K562 (cell line): ENCODE measurements around the gene BMP2K. TPM values are rescaled to one million over a fixed set of nuclear protein-coding genes. Genes with fewer than 3 reads are reported as not detected.

Experiments
- ATF3 ChIP-seq, 2 experiments: fragments of 450-650 bp in 1 of 2; sonication (generic) in 1 of 2; formaldehyde crosslinking in 1 of 2; IDR thresholded peaks in 1 of 2; conservative IDR thresholded peaks in 1 of 2; 2 replicates each; pipeline versions ENCODE4 v1.6.1 to v1.8.1; 2016 to 2023; ENCODE audit warnings: mild to moderate bottlenecking in 2 of 2, moderate library complexity in 2 of 2, inconsistent platforms in 1 of 2, missing genetic modification reagents in 1 of 2
- CAMTA2 ChIP-seq: fragments of 250-450 bp; sonication (Bioruptor Pico); conservative IDR thresholded peaks from 2 replicates; pipeline ENCODE4 v1.5.1; 2022
- CLOCK ChIP-seq: fragments of 250-450 bp; sonication (Bioruptor Pico); IDR thresholded peaks from 2 replicates; pipeline ENCODE4 v1.4.0; 2020; ENCODE audit warnings: mild to moderate bottlenecking, moderate library complexity, borderline replicate concordance
- CREBBP ChIP-seq: IDR thresholded peaks from one replicate; pipeline ENCODE4 v1.6.1; 2012; ENCODE audit warnings: low read depth, mild to moderate bottlenecking, control low read depth, inconsistent platforms, low read length
- EP300 ChIP-seq: IDR thresholded peaks from 2 replicates; pipeline ENCODE4 v1.6.1; 2012; ENCODE audit warnings: low read length, improper control_type of control experiment
- HMGN3 ChIP-seq: IDR thresholded peaks from 2 replicates; pipeline ENCODE4 v1.6.1; 2011; ENCODE audit warnings: borderline replicate concordance, low read depth, mild to moderate bottlenecking, mixed read lengths, low read length; ENCODE audit not compliant: insufficient read length; ENCODE audit errors: extremely low read depth
- KAT2B ChIP-seq: IDR thresholded peaks from one replicate; pipeline ENCODE4 v1.6.1; 2012; ENCODE audit warnings: low read depth, mild to moderate bottlenecking, control low read depth, inconsistent platforms, low read length, moderate library complexity
- MAZ ChIP-seq, 2 experiments: fragments of 450-650 bp in 1 of 2; sonication (generic) in 1 of 2; formaldehyde crosslinking; IDR thresholded peaks in 1 of 2; conservative IDR thresholded peaks in 1 of 2; 2 replicates each; pipeline versions ENCODE4 v1.4.0 to v1.5.0; 2020; ENCODE audit warnings: mild to moderate bottlenecking in 1 of 2, missing genetic modification reagents in 1 of 2
- MNT ChIP-seq, 2 experiments: fragments of 450-650 bp; conservative IDR thresholded peaks; 2 replicates each; pipeline ENCODE4 v1.6.1; 2017; ENCODE audit warnings: mild to moderate bottlenecking in 2 of 2, moderate library complexity in 2 of 2
- NRF1 ChIP-seq, 2 experiments: fragments of 450-650 bp; IDR thresholded peaks in 1 of 2; conservative IDR thresholded peaks in 1 of 2; 2 replicates each; pipeline ENCODE4 v1.6.1; 2014; ENCODE audit warnings: mild to moderate bottlenecking in 2 of 2
- PHF20 ChIP-seq: fragments of 450-650 bp; IDR thresholded peaks from 2 replicates; pipeline ENCODE4 v1.6.1; 2018; ENCODE audit not compliant: partially characterized antibody
- PML ChIP-seq: IDR thresholded peaks from 2 replicates; pipeline ENCODE4 v1.6.1; 2012; ENCODE audit warnings: low read length, inconsistent platforms
- PTTG1 ChIP-seq: fragments of 450-650 bp; IDR thresholded peaks from 2 replicates; pipeline ENCODE4 v1.6.1; 2016; ENCODE audit warnings: low read depth, mild to moderate bottlenecking, missing genetic modification characterization, missing compliant biosample characterization
- RBM34 ChIP-seq: fragments of 200-400 bp; formaldehyde crosslinking; IDR thresholded peaks from 2 replicates; pipeline ENCODE4 v1.6.1; 2018; ENCODE audit warnings: low read length, borderline replicate concordance; ENCODE audit not compliant: insufficient read depth
- TEAD1 ChIP-seq, 2 experiments: fragments of 450-650 bp in 1 of 2; sonication (generic) in 1 of 2; formaldehyde crosslinking; IDR thresholded peaks; 2 replicates each; pipeline versions ENCODE4 v1.4.0 to v1.8.0; 2020 to 2022; ENCODE audit warnings: mild to moderate bottlenecking in 2 of 2, missing genetic modification reagents in 1 of 2
- USF1 ChIP-seq: sonication (generic); formaldehyde crosslinking; IDR thresholded peaks from 2 replicates; pipeline ENCODE4 v1.9.0; 2022; ENCODE audit warnings: mild to moderate bottlenecking, missing genetic modification reagents
- YBX1 ChIP-seq: fragments of 450-650 bp; IDR thresholded peaks from 2 replicates; pipeline ENCODE4 v1.7.1; 2016; ENCODE audit warnings: mild to moderate bottlenecking
- YY1 ChIP-seq, 3 experiments: IDR thresholded peaks; 2 replicates each; pipeline ENCODE4 v1.6.1; 2011; ENCODE audit warnings: low read length in 2 of 3, mild to moderate bottlenecking in 2 of 3, moderate library complexity in 2 of 3, borderline replicate concordance in 1 of 3, control low read depth in 1 of 3, low read depth in 1 of 3; ENCODE audit not compliant: insufficient read depth in 3 of 3, insufficient replicate concordance in 2 of 3, control insufficient read depth in 1 of 3, insufficient read length in 1 of 3; ENCODE audit errors: extremely low read depth in 1 of 3
- ZNF717 ChIP-seq: fragments of 250-450 bp; sonication (Bioruptor Pico); IDR thresholded peaks from 2 replicates; pipeline ENCODE4 v1.5.0; 2021
- polyA plus RNA-seq, 8 experiments: library from polyadenylated mRNA; depleted of rRNA in 4 of 8; stranded (reverse) in 5 of 8; unstranded in 3 of 8; fragments of >200 nt; fragmentation: Nextera tagmentation in 2 of 8; fragmentation: Illumina TruSeq in 1 of 8; extraction: Ambion mirVana in 2 of 8; extraction: Trizol in 1 of 8; gene quantifications; 2 replicates each; pipeline versions ENCODE4 v1.2.1 to v1.2.3, GENCODE V29; 2011 to 2014; ENCODE audit warnings: inconsistent platforms in 1 of 8, missing spikeins in 1 of 8
- total RNA-seq, 7 experiments: library from RNA; depleted of rRNA in 6 of 7; stranded (reverse); fragments of >200 nt in 6 of 7; fragmentation: Illumina TruSeq in 2 of 7; extraction: Trizol in 2 of 7; gene quantifications; 2 replicates each; pipeline versions ENCODE4 v1.2.1 to v1.2.3, GENCODE V29; 2011 to 2021; ENCODE audit warnings: low replicate concordance in 1 of 7

Gene BMP2K
- total and polyA plus RNA-seq, 9 of the 15 experiments (the other 6 are each of a cell fraction or from before 2014, with no cell fraction given): 17.0 to 217 (median 104) TPM

- TF ChIP-seq ATF3 (IDR thresholded peaks at IDR 0.05) (peak; percentile 87), ATF3 (CRISPR knock-in tag; conservative IDR thresholded peaks at IDR 0.05) (no peak), HMGN3 (no peak), YBX1 (no peak), CLOCK (CRISPR knock-in tag) (no peak), NRF1 (conservative IDR thresholded peaks at IDR 0.05 in 1 of 2, IDR thresholded peaks at IDR 0.05 in 1 of 2) (no peak), MAZ (CRISPR knock-in tag; conservative IDR thresholded peaks at IDR 0.05 in 1 of 2, IDR thresholded peaks at IDR 0.05 in 1 of 2) (peak in 1 of 2 experiments; percentile 45; a peak in 1 of 4 replicates), MNT (conservative IDR thresholded peaks at IDR 0.05) (0 out of 4 replicates have a peak, but pooled peaks of 1 of the 2 experiments have one; percentile 20), YY1 (IDR thresholded peaks at IDR 0.05; ENCODE audit: borderline replicate concordance in 1 of 3, control insufficient read depth in 1 of 3, extremely low read depth in 1 of 3, insufficient read depth in 3 of 3, insufficient read length in 1 of 3, insufficient replicate concordance in 2 of 3, low read depth in 1 of 3, low read length in 2 of 3) (no peak), PHF20 (no peak), CREBBP (no peak), PML (no peak), USF1 (CRISPR knock-in tag) (no peak), KAT2B (no peak), PTTG1 (no peak), CAMTA2 (CRISPR knock-in tag) (no peak), TEAD1 (CRISPR knock-in tag; IDR thresholded peaks at IDR 0.05) (peak in 1 of 2 experiments; percentile 56; a peak in 1 of 4 replicates), RBM34 (no peak), EP300 (peak; percentile 59), ZNF717 (no peak)
Measured at GRCh38 chr4:78764498-78764961, 11.6 kb upstream of the BMP2K start (continued).
